IPS-15b (cell line): ENCODE results near the gene SLC66A1.
"Not testable (repeated sequence)": the region's sequence is repeated elsewhere in the genome, so short reads cannot be mapped to it uniquely, and the experiment has no call there.

Source experiments
- H3K27me3 ChIP-seq: one replicate; pipeline ENCODE4 v1.6.1; 2013; ENCODE audit warnings: low read length; ENCODE audit not compliant: control insufficient read depth, insufficient read depth
- H3K36me3 ChIP-seq: one replicate; pipeline ENCODE4 v1.6.1; 2013; ENCODE audit warnings: low read length; ENCODE audit not compliant: control insufficient read depth, insufficient read depth
- H3K4me1 ChIP-seq: one replicate; pipeline ENCODE4 v1.6.1; 2013; ENCODE audit warnings: mild to moderate bottlenecking, low read length; ENCODE audit not compliant: control insufficient read depth, insufficient read depth
- H3K4me3 ChIP-seq: one replicate; pipeline ENCODE4 v1.5.1; 2013; ENCODE audit warnings: low read depth, low read length
- H3K9ac ChIP-seq: one replicate; pipeline ENCODE4 v1.6.1; 2013; ENCODE audit warnings: low read depth, mild to moderate bottlenecking, low read length
- H3K9me3 ChIP-seq: one replicate; pipeline ENCODE4 v1.6.1; 2013; ENCODE audit warnings: mild to moderate bottlenecking, low read length; ENCODE audit not compliant: control insufficient read depth, insufficient read depth

SLC66A1 gene, protein sequence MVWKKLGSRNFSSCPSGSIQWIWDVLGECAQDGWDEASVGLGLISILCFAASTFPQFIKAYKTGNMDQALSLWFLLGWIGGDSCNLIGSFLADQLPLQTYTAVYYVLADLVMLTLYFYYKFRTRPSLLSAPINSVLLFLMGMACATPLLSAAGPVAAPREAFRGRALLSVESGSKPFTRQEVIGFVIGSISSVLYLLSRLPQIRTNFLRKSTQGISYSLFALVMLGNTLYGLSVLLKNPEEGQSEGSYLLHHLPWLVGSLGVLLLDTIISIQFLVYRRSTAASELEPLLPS

DNA sequence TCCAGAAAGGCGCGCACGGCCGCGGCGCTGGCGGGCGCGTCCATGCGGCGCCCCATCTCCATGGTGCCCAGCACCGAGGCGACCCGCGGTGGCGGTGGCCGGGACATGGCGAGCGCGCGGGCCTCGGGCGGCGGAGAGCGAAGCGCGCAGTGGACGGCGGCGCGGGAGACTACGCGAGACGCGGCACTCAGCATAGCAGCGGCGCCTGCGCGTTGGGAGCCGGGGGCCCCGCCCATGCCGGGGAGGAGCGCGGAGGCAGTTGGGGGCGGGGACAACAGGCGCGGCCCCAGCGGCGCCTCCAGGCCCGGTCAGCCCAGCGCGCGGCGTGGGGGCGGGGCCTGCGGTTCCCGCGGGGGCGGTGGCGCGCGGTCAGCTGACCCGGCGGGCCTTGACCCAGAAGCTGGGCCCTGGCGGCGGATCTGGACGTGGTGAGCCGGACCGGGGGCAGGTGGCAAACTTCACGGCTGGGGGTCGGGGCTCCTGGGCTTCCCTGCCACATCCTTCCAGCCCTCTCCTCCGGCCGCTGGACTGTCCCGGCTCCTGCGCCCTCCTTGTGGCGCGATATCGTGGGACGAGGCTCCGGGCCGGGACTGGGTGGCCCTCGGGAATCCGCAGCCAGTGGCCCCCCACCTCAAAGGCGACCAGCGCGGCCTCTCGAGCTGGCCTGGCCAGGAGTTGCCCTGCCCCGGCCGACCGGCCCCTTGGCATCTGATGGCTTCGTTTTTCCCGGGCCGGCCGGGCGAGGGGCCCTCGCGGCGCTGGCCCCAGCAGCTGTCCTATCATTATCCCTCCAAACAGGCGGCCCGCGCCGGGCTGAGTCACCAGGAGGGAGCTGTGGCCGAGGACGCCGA is at the start of gene SLC66A1, which contains the start of gene AKR7A2:
SLC66A1 (plus strand) TSS at position 396 of the 851 bp plus-strand sequence. CDS start 5,352 bp downstream, outside the sequence.
AKR7A2 (minus strand) TSS at position 214 of the 851 bp plus-strand sequence; CDS start at position 194, 20 bp downstream.
- H3K4me3 ChIP-seq = peak within 1 kb of the TSS; percentile 84
- peaks cover 6% of the 10 kb centered on the region for H3K36me3 ChIP-seq
- peaks cover 10% of the 10 kb centered on the region for H3K27me3 ChIP-seq
- no peaks in the 10 kb centered on the region for H3K9me3 ChIP-seq
- peaks cover 2% of the 10 kb centered on the region for H3K4me1 ChIP-seq
- peak within 1 kb of the TSS; percentile 74 for H3K9ac ChIP-seq

DNA sequence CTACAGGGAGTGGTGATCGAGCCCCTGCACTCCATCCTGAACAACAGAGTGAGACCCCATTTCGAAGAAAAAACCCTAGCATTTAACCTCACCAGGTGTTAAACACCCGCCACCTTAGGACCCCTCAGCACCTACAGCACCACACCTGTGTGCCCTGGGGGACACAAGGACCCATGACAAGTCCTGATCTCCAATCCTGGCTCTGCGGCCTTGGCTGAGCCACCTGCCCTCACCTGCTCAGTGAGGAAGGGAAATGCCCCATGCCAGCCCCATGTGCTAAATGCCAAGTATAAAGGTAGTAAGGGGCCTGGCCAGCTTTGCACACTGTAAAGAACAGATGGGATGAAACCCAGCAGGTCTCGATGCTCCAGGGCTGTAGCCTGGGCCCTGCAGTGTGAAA is 49.4 kb upstream of the SLC66A1 start:
- H3K9ac ChIP-seq = no peak overlapping the region
- no peaks in the 10 kb centered on the region for H3K4me1 ChIP-seq
- H3K4me3 ChIP-seq = no peak overlapping the region
- peaks cover 27% of the 10 kb centered on the region for H3K36me3 ChIP-seq
- H3K9me3 ChIP-seq = no peaks in the 10 kb centered on the region
- H3K27me3 ChIP-seq = no peaks in the 10 kb centered on the region

DNA sequence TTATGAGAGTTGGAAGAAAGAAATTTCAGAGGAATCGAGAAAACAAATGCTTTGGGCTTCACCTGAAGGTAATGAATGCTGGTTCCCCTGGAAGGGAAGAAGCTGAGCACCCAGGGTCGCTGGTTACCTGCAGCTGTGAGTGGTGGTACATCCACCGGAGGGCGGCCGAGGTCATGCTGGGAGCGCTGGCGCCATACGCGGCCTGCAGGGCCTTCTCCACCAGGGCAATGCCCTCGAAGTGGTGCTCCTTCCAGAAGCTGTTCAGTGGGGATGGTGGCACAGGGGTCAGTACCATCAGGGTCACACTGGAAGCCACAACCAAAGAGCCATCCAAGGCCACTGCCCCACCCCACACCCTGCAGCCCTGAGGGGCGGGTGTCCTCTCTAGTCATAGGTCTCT is 43.7 kb upstream of the SLC66A1 start:
- Histone ChIP-seq H3K27me3 (peaks cover 6% of the 10 kb centered on the region), H3K4me1 (no peaks in the 10 kb centered on the region), H3K36me3 (no peaks in the 10 kb centered on the region), H3K4me3 (no peak overlapping the region), H3K9me3 (no peaks in the 10 kb centered on the region), H3K9ac (no peak overlapping the region)

DNA sequence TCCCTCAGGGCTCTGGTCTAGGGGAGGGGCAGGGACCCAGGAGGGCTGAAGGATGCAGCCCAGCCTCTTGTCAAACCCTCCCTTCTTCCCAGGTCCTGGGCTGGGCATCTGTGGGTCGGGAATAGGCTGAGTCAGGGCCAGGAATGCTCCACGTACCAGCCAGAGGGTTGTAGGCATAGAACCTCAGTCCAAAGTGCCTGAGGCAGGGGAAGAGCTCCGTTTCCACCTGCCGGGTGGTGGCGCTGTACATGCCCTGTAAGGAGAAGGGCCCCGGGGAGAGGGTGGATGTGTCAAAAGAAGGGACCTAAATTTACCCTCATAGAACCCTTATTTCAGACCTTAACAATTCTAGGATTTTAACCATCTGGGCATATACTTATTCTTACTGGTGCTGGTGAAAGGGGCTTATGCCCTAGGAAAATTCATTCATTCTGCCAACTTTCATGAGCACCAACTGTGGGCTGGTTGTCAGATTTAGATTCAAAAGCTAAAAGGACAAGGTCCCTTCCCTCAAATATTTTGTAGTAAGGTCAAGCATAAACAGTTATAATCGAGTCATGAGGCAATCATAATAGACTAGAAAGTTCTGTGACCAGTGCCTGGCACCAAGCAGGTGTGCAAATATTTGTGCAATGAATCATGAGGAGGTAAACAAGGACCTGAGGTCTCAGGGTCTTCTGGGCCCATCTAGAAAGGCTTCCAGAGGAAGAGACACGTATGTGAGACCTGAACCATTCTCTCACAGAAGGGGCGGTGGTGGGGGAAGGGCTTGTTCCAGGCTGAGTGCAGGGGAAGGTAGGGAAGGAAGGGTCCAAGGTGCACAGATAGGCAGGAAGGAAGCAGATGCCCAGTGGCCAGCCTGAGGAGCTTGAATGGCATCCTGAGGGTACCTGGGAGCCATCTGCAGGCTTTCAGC is 42.4 kb upstream of the SLC66A1 start:
- H3K4me3 ChIP-seq, H3K36me3 ChIP-seq, H3K9ac ChIP-seq, H3K4me1 ChIP-seq, H3K9me3 ChIP-seq: not testable (repeated sequence)
- peaks cover 16% of the 10 kb centered on the region for H3K27me3 ChIP-seq

DNA sequence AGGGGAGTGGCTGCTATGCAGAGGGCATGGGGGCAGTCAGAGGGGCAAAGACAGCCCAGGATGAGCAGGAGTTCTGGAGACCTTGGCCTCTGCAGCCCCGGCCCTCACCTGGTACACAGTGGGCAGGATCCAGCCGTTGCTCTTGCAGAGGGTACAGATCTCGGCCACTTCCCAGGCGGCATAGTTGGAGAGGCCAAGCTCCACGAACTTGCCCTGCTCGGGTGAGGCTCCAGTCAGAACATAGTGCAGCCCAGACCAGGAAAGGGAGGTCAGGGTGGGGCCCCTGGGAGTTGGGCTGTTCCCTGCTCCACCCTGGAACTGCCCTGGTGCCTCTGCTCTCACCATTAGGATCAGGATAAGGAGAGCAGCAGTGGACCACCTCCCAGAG is 41.8 kb upstream of the SLC66A1 start:
- not testable (repeated sequence) for H3K36me3 ChIP-seq, H3K9ac ChIP-seq, H3K4me1 ChIP-seq, H3K4me3 ChIP-seq, H3K9me3 ChIP-seq
- peaks cover 16% of the 10 kb centered on the region for H3K27me3 ChIP-seq

DNA sequence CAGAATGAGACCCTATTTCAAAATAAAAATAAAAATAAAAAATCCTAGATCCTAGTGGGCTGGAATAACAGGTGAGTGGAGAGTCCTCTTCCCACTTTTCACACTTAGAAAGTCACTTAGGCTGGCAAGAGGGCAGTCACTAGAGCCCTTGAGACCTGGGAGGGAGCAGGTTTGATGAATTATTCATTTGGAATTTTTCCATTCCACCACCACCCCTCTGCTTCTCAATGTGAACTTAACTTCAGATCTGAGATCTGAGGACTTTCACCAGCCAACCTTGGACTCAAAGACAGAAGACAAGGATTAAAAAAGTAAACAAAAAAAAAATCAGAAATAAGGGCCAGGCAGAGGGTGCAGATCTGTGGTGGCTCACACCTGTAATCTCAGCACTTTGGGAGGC is 40.1 kb upstream of the SLC66A1 start:
- H3K36me3 ChIP-seq = no peaks in the 10 kb centered on the region
- no peaks in the 10 kb centered on the region for H3K4me1 ChIP-seq
- H3K9me3 ChIP-seq = no peaks in the 10 kb centered on the region
- H3K9ac ChIP-seq = no peak overlapping the region
- H3K27me3 ChIP-seq = peaks cover 16% of the 10 kb centered on the region
- H3K4me3 ChIP-seq = no peak overlapping the region

DNA sequence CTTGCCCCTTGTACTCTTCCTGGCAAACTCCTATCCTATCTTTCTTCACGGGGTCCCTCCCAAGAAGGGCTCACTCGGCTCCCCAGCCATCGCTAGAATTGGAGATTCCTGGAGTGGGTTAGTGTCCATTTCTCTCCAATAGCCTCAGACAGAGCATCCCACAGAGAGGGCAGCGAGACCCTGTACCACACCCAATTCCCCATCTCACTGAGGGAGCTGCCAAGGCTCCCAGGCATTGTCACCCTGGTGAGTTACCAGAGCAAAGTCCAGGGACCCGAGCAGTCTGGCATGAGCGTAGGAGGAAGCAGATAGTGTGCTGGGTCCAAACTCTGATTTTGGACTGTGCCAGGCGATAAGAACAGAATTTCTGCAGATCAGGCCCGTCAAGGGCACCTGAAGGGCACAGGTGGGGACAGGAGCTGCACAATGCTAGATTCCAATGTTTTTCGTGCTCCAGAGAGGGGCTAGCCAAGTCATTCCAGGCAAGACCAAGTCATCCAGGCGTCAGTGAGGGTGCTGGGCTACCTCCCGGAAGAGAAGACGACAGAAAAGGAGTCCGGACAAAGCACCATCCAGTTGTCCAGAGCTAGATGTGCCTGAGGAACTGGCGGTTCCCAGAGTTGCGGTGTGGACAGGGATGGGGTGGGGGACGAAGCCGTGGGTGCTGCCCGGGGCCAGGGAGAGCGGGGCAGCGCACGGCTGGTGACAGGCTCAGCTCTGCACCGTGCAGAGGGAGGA is 38.9 kb upstream of the SLC66A1 start:
- H3K9me3 ChIP-seq = no peaks in the 10 kb centered on the region
- H3K9ac ChIP-seq = no peak overlapping the region
- H3K4me1 ChIP-seq = no peaks in the 10 kb centered on the region
- no peaks in the 10 kb centered on the region for H3K36me3 ChIP-seq
- H3K4me3 ChIP-seq = no peak overlapping the region
- H3K27me3 ChIP-seq = peaks cover 16% of the 10 kb centered on the region

DNA sequence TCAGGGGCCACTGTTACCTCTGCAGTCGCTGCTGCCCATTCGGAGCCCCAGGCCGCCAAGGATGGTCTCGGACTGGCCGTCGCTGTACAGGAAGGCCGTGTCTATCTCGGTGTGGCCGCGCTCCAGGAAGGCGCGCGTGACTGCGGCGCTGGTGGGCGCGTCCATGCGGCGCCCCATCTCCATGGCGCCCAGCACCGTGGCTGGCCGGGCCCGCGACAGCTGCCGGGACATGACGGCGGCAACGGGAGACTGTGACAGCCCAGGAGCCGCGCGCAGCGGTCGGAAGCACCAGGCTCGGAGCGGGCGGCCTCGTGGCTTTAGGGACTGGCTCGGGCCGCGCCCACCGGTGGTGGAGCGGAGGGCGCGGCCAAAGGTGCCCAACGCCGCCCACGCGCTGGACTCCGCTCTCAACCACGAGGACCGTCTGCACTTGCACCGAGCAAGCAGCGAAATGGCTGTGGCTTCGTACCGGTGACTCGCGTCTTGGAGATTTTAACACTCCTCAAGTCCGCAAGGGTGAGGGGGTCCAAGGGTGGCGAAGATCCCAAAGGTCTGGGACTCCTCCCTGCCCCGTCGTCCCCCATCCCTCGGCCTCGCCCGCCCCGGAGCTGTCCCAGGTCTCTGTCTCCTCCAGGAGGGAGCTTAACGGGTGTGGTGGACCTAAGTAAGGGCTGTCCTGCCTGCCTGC is 38.1 kb upstream of the SLC66A1 start:
- H3K36me3 ChIP-seq, H3K9me3 ChIP-seq, H3K4me1 ChIP-seq, H3K9ac ChIP-seq: not testable (repeated sequence)
- Histone ChIP-seq H3K4me3 (peak overlapping the region; percentile 48), H3K27me3 (peaks cover 16% of the 10 kb centered on the region)

DNA sequence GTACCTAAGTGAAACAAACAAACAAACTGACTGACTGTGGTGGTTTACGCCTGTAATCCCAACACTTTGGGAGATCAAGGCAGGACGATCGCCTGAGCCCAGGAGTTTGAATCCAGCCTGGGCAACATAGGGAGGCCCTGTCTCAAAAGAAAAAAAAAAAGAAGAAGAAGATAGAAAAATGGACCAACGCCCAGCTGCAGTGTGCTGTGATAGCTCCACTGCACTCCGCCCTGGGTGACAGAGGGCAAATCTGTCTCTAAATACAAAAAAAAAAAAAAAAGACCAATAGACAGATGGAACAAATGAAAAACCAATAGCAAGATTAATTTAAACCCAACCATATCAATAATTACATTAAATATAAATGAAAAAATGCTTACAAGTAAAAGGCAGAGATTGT is 37.5 kb upstream of the SLC66A1 start:
- no peaks in the 10 kb centered on the region for H3K36me3 ChIP-seq
- H3K9ac ChIP-seq = no peak overlapping the region
- no peaks in the 10 kb centered on the region for H3K9me3 ChIP-seq
- no peaks in the 10 kb centered on the region for H3K4me1 ChIP-seq
- H3K4me3 ChIP-seq = no peak overlapping the region
- H3K27me3 ChIP-seq = peaks cover 16% of the 10 kb centered on the region

DNA sequence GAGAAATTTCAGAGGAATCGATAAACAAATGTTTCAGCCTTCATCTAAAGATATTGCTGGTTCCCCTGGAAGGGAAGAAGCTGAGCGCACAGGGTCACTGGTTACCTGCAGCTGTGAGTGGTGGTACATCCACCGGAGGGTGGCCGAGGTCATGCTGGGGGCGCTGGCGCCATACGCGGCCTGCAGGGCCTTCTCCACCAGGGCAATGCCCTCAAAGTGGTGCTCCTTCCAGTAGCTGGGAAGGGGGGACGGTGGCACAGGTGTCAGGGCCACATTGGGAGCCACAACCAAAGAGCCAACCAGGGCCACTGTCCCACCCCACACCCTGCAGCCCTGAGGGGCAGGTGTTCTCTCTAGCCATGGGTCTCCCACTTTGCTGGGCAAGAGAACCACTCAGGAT is 28.2 kb upstream of the SLC66A1 start:
- no peaks in the 10 kb centered on the region for H3K9me3 ChIP-seq
- H3K4me1 ChIP-seq = no peaks in the 10 kb centered on the region
- peaks cover 11% of the 10 kb centered on the region for H3K27me3 ChIP-seq
- H3K9ac ChIP-seq = no peak overlapping the region
- H3K36me3 ChIP-seq = no peaks in the 10 kb centered on the region
- no peak overlapping the region for H3K4me3 ChIP-seq
